HL-60/S4 (cell line): ENCODE measurements around the gene EGR1.

Experiments
- in situ Hi-C: fragments of 300-500 bp; cut with MboI; formaldehyde crosslinking; loops from 2 replicates; pipeline ENCODE4 v1.14.3; 2022; ENCODE audit warnings: low sequenced_read_pairs

Gene EGR1

GRCh38 chr5:138506370-138507306 lies 41.4 kb downstream of the EGR1 start:
- in situ Hi-C loops, result loop anchor here (25.0 kb wide), 1 partner anchor 319 kb away; the partner anchor contains the start of genes BRD8 and KIF20A

GRCh38 chr5:138507485-138507884 lies 42.2 kb downstream of the EGR1 start:
- in situ Hi-C loops, result loop anchor here (25.0 kb wide), 1 partner anchor 320 kb away; the partner anchor contains the start of genes BRD8 and KIF20A

- in situ Hi-C loops, result loop anchor here (25.0 kb wide), 1 partner anchor 322 kb away; the partner anchor contains the start of genes BRD8 and KIF20A
These were observed 43.7 kb downstream of the EGR1 start for GRCh38 chr5:138508958-138509357.

GRCh38 chr5:138514021-138514420 lies 48.7 kb downstream of the EGR1 start:
- in situ Hi-C loops, result loop anchor here (25.0 kb wide), 1 partner anchor 327 kb away; the partner anchor contains the start of genes BRD8 and KIF20A

GRCh38 chr5:138515556-138516245 lies 50.4 kb downstream of the EGR1 start:
- in situ Hi-C loops, result loop anchor here (25.0 kb wide), 1 partner anchor 328 kb away; the partner anchor contains the start of genes BRD8 and KIF20A

- in situ Hi-C loops, result loop anchor here (25.0 kb wide), 1 partner anchor 330 kb away; the partner anchor contains the start of genes BRD8 and KIF20A
These were observed 52.2 kb downstream of the EGR1 start for GRCh38 chr5:138517437-138517836.
